Measurements from ENCODE around the gene MUC5B. TPM values are rescaled to one million over a fixed set of nuclear protein-coding genes. Genes with fewer than 3 reads are reported as not detected.

MUC5B gene
- total and polyA plus RNA-seq, 2 of the 13 experiments (the other 11 are each of a cell fraction or from before 2014, with no cell fraction given) = 0.01 TPM; not detected in 1

DNA sequence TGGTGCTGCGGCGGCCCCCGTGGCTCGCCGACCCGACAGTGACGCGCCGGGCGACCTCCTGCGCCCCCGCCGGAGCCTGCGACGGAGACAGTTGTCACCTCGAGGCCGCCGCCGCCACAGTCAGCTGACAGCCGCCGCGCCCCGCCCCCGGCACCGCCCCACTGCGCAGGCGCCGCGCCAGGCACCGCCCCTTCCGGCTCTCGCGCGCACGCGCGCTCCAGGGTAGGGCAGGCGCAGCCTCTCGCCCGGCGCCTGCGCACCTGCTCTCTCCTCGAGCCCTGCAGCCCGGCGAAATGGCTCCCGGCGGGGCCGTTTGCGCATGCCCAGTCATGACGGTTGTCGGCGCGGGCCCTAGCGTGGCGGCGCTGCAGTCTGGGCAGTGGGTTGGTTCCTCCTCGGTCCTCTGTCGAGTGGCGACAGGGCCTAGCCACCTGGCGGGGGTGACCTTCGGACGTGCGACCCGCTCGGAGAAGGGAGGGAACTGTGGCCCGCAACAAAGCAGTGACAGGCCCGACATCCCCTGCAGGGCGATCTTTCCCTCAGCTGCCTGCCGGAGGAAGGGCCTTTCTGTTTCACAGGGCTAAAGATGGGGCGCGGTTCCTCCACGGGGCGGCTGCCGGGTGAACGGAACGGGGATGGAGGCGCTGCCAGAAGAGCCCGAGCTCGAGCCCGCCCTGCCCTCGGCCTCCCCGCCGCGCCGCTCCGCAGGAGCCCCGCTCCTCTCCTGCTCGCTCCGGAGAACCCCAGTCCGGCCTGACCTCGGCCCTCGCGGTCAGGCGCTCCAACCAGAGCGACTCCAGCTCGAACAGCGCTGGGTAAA lies 86.8 kb downstream of the MUC5B start, which contains the start of gene TOLLIP (continued):
- TF ChIP-seq, protein P1, sequence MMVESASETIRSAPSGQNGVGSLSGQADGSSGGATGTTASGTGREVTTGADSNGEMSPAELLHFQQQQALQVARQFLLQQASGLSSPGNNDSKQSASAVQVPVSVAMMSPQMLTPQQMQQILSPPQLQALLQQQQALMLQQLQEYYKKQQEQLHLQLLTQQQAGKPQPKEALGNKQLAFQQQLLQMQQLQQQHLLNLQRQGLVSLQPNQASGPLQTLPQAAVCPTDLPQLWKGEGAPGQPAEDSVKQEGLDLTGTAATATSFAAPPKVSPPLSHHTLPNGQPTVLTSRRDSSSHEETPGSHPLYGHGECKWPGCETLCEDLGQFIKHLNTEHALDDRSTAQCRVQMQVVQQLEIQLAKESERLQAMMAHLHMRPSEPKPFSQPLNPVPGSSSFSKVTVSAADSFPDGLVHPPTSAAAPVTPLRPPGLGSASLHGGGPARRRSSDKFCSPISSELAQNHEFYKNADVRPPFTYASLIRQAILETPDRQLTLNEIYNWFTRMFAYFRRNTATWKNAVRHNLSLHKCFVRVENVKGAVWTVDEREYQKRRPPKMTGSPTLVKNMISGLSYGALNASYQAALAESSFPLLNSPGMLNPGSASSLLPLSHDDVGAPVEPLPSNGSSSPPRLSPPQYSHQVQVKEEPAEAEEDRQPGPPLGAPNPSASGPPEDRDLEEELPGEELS (CRISPR knock-in tag; IDR thresholded peaks at IDR 0.05) = no peak
- TF ChIP-seq, protein P2, sequence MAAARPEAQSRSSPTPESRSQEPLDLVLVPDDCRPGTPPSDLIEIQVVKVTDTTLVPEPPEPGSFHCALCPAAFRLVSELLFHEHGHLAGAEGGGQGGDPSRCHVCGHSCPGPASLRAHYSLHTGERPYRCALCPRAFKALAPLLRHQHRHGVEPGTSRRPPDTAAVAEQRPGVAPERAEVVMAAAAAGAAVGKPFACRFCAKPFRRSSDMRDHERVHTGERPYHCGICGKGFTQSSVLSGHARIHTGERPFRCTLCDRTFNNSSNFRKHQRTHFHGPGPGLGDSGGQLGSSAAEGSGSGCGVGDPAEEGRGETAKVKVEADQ (CRISPR knock-in tag; IDR thresholded peaks at IDR 0.05; ENCODE audit: borderline replicate concordance) = no peak
- TF ChIP-seq, protein P3, sequence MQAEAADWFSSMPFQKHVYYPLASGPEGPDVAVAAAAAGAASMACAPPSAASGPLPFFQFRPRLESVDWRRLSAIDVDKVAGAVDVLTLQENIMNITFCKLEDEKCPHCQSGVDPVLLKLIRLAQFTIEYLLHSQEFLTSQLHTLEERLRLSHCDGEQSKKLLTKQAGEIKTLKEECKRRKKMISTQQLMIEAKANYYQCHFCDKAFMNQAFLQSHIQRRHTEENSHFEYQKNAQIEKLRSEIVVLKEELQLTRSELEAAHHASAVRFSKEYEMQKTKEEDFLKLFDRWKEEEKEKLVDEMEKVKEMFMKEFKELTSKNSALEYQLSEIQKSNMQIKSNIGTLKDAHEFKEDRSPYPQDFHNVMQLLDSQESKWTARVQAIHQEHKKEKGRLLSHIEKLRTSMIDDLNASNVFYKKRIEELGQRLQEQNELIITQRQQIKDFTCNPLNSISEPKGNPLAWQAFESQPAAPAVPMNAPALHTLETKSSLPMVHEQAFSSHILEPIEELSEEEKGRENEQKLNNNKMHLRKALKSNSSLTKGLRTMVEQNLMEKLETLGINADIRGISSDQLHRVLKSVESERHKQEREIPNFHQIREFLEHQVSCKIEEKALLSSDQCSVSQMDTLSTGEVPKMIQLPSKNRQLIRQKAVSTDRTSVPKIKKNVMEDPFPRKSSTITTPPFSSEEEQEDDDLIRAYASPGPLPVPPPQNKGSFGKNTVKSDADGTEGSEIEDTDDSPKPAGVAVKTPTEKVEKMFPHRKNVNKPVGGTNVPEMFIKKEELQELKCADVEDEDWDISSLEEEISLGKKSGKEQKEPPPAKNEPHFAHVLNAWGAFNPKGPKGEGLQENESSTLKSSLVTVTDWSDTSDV (CRISPR knock-in tag; IDR thresholded peaks at IDR 0.05) = peak; percentile 71; the same call in 1 of the 2 replicates
- TF ChIP-seq SALL1 (CRISPR knock-in tag; IDR thresholded peaks at IDR 0.05) = peak; percentile 92
- TF ChIP-seq TP53 (CRISPR knock-in tag; conservative IDR thresholded peaks at IDR 0.05) = no peak
- no peak for TF ChIP-seq FIP1L1 (IDR thresholded peaks at IDR 0.05; ENCODE audit: borderline replicate concordance, insufficient read depth, low read depth, low read length)
- TF ChIP-seq HDAC1 (CRISPR knock-in tag; IDR thresholded peaks at IDR 0.05) = no peak; the same call in 1 of the 2 replicates
- TF ChIP-seq, protein P4, sequence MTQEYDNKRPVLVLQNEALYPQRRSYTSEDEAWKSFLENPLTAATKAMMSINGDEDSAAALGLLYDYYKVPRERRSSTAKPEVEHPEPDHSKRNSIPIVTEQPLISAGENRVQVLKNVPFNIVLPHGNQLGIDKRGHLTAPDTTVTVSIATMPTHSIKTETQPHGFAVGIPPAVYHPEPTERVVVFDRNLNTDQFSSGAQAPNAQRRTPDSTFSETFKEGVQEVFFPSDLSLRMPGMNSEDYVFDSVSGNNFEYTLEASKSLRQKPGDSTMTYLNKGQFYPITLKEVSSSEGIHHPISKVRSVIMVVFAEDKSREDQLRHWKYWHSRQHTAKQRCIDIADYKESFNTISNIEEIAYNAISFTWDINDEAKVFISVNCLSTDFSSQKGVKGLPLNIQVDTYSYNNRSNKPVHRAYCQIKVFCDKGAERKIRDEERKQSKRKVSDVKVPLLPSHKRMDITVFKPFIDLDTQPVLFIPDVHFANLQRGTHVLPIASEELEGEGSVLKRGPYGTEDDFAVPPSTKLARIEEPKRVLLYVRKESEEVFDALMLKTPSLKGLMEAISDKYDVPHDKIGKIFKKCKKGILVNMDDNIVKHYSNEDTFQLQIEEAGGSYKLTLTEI (CRISPR knock-in tag; conservative IDR thresholded peaks at IDR 0.05) = no peak
- no peak for TF ChIP-seq EP300 (IDR thresholded peaks at IDR 0.05; ENCODE audit: low read depth in 2 of 2, low read length in 2 of 2)
- TF ChIP-seq EP300 (CRISPR knock-in tag; IDR thresholded peaks at IDR 0.05; ENCODE audit: borderline replicate concordance) = no peak
- TF ChIP-seq TGIF2 (CRISPR knock-in tag; IDR thresholded peaks at IDR 0.05) = no peak
- TF ChIP-seq, protein P5, sequence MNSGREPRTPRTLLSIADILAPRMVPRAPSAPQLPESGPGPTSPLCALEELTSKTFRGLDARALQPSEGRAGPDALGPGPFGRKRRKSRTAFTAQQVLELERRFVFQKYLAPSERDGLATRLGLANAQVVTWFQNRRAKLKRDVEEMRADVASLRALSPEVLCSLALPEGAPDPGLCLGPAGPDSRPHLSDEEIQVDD (CRISPR knock-in tag; IDR thresholded peaks at IDR 0.05; ENCODE audit: borderline replicate concordance) = peak; percentile 87; the same call in 1 of the 2 replicates
- TF ChIP-seq MIXL1 (CRISPR knock-in tag; IDR thresholded peaks at IDR 0.05) = no peak
- peak; percentile 95; the same call in 1 of the 2 replicates for TF ChIP-seq MYNN (CRISPR knock-in tag; IDR thresholded peaks at IDR 0.05; ENCODE audit: low read depth)
- TF ChIP-seq ZFP37 (CRISPR knock-in tag; IDR thresholded peaks at IDR 0.05; ENCODE audit: borderline replicate concordance) = 0 out of 2 replicates have a peak, but pooled peaks have one; percentile 59
- TF ChIP-seq ZNF558 (CRISPR knock-in tag; IDR thresholded peaks at IDR 0.05; ENCODE audit: borderline replicate concordance) = peak; percentile 57; the same call in 1 of the 2 replicates
- TF ChIP-seq NR1H2 (CRISPR knock-in tag; IDR thresholded peaks at IDR 0.05; ENCODE audit: borderline replicate concordance, low read depth) = no peak
- TF ChIP-seq ZNF383 (CRISPR knock-in tag; IDR thresholded peaks at IDR 0.05; ENCODE audit: borderline replicate concordance) = no peak

Measured in HepG2 (cell line).